ENCODE measurements around the gene GATA2.

The GATA2 gene

DNA sequence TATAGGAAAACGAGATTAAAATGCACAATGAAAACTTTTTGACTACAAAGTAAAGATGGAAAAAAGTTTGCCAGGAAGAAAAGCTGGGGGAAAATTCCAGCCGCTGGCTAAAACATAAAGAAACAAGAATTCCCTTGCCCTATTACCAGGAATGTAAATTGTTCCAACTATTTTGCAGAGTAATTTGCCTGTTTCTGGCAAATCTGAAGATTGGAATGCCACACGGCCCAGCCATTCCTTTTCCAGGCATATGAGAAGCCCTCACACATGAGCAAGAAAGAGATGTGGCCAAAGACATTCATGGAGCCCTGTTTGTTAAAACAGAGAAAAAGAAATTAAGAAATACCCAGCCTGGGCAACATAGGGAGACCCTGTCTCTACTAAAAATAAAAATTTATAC, 8.4 kb upstream of the GATA2 start:
- DNase-seq, result no peak

DNA sequence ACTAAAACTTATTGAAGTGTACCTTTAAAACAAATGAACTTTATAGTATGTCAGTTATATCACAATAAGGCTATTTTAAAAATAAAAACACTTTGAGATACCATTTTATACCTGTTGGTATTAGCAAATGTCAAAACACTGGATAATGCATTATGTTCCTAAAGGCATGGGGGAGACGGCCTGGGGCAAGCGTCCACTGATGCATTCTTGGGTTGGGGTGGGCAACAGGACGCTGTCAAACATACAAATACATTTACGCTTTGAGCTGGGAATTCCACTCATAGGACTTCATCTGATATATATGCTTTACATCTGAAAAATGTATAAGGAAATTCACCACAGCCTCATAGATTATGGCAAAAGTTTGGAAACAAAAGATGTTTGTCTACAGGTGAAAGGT, 7.6 kb upstream of the GATA2 start:
- peak; percentile 0 for DNase-seq

DNA sequence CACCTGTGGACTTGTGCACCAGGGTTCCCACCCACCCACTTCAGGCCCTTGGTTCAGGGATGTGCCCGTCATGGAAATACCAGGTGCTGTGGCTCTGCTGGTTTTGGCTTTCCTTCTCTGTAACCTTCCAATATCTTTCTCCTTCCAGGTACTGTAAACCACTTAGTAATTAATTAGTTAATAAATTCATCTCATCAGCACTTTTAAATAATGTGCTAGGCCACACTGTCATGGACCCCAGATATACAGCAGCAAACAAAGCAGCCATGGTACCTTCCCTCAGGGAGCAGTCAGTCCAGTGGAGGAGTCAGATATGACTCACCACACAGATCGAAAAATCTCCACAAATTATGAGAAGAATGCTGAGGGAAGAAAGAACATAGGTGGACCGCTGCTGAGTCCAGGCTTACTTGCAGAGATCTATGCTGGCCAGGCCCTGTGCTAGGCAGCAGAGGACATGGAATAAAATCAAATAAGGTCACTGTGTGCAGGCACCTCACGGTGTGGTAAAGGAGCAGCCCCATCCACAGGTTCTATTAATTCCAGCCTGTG, 6.8 kb upstream of the GATA2 start:
- peak; percentile 2 for DNase-seq

GRCh38 chr3:128498901-128499530, 6.0 kb upstream of the GATA2 start:
- peak; percentile 14 for DNase-seq

GRCh38 chr3:128498127-128498626, 5.2 kb upstream of the GATA2 start:
- peak; percentile 6 for DNase-seq

GRCh38 chr3:128497305-128498126, 4.5 kb upstream of the GATA2 start:
- peak; percentile 76 for DNase-seq

GRCh38 chr3:128496602-128497304, 3.8 kb upstream of the GATA2 start:
- DNase-seq, result peak; percentile 53

GRCh38 chr3:128496019-128496601, 3.1 kb upstream of the GATA2 start:
- peak; percentile 13 for DNase-seq

GRCh38 chr3:128495435-128495970, 2.5 kb upstream of the GATA2 start:
- DNase-seq, result peak; percentile 13

GRCh38 chr3:128494367-128494650, 1.3 kb upstream of the GATA2 start:
- DNase-seq, result no peak

DNA sequence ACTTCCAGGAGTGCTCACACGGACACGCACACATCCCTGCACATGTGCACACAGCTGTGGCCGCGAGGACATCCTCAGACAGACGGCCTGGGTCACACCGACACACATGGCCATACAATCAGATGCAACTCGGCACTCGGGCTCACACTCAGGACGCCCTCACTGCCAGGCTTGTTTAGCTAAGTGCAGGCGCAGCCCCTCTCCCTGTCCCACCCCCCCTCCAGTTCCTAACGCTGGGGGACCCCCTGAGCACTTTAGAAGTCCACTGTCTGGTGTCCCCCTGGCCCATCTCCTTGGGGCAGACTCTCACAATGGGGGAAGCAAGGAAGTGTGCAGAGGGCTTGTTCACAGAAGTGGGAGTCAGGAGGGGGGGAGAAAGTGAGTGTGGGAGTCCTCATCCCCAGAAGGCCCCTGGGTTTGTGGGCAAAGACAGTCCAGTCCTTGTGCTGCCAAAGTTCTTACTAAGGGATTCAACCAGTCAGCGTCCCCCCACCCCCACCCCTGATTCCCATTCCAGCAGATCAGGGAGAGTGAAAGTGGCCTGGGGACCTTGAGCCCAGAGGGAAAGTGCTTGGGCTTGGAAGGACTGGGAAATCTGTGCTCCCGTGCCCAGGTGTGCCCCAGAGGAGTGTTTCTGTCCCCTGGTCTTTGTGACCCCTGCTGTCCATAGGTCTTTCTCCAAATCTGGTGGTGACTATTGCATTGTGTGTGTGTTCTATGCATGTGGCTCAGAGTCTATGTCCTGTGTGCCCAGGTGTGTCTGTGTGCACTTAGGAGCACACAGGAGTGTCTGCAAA, 767 bp upstream of the GATA2 start:
- peak; percentile 15 for DNase-seq

DNA sequence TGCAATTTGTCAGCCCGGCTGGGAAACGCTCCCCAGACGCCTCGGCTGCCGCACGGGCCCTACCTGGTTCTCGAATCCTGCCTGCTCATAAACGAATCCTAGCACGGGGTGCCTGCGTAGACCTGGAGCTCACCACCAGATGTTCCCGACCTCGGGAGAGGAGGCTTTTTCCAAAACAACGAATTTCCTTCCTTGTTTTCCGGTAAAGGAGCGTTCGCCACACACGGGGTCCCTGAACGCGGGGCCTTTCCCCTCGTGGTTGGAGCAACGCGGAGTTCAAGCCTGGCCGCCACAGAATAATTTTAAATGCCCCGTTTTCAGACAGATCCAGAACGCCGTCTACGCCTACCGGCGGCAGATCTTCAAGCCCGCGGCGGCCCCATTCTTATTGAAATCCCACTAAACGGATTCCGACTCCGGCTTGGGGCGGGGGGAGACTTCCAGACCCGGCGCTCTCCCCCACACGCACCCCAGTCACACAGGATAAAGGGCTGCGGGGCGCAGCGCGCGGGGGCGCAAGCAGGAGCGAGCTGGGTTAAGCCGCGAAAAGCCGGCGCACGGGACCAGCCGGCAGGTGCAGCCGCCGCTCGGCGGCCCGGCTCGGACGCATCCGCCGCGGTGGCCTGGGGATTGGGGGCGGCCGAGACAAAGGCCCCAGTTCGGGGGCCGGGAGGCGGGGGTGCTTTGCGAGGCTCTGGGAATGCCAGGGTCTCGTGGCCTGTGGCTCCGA, 895 bp downstream of the GATA2 start:
- no peak for DNase-seq

DNA sequence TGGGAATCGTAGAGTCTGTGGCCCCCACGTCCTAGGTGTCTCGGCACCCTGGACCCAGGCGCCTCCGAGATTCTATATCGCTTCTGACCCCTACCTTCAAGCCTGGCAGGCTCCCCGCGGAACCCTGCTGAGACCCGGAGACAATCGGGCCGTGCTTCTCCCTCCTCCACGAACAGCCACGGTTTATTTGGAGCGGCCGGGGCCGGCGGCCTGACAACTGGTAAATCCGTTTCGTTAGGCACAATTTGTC, 1.4 kb downstream of the GATA2 start:
- peak; percentile 42 for DNase-seq

DNA sequence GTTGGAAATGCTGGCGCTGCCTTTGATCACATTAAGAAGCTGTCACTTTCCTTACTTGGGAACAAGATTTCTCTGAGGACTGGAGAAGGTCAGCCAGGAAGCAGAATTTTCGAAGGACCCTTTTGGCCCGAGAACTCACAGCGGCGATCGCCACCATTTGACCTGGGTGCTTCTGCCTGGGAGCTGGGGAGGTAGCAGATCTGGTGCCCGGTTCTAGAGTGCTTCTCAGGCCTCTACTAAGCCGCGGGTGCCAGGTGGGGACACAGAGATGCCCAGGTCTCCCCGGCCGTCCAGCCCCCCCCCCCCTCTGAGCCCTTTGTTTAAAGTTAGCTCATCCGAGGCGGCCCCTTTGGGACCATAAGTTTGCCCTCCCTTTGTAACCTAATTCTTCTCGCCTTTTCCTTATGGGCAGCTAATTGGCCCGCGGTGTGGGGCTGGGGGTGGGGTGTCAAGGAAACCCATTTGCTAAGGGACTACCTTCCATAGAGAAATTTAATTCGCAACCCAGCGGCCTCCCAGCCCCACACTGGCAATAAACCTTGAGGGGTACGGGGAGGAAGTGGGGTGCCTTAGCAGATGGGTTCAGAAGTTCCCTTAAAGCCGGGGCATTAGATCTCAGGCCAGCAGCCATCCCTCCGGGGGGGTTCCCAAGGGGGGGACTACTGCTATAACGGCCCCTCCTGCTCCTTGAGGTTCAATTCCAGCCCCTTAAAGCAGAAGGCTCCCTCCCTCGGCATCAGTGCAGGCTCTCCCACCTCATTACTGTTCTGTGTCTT, 1.9 kb downstream of the GATA2 start:
- DNase-seq, result peak; percentile 21

DNA sequence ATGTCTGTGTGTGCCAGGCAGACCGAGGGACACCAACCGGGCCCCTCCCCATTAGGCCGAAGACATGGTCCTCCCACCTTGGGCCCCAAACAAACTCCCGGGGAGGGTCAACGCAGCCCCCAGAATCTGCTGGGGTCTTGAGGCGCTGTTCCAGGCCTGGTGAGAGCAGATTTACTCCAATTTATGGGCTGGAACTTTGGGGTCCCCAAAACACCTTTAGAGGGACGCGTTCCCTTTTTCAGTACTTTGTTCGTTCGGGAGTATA, 2.4 kb downstream of the GATA2 start:
- DNase-seq, result no peak

- peak; percentile 39 for DNase-seq
These were observed 2.9 kb downstream of the GATA2 start for GRCh38 chr3:128489927-128490649.

DNA sequence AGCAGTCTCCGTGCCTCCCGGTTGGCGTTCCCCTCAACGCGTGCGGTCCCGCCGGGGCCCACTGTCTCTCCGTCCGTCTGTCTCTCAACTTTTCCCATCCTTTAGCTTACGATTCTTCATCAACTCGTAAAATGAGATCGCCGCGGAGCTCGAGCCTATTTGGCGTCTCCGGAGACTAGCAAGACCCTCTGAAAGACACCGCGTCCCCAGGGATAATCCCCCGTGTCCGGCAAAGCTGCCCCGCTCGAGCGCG, 3.4 kb downstream of the GATA2 start:
- DNase-seq, result peak; percentile 34

DNA sequence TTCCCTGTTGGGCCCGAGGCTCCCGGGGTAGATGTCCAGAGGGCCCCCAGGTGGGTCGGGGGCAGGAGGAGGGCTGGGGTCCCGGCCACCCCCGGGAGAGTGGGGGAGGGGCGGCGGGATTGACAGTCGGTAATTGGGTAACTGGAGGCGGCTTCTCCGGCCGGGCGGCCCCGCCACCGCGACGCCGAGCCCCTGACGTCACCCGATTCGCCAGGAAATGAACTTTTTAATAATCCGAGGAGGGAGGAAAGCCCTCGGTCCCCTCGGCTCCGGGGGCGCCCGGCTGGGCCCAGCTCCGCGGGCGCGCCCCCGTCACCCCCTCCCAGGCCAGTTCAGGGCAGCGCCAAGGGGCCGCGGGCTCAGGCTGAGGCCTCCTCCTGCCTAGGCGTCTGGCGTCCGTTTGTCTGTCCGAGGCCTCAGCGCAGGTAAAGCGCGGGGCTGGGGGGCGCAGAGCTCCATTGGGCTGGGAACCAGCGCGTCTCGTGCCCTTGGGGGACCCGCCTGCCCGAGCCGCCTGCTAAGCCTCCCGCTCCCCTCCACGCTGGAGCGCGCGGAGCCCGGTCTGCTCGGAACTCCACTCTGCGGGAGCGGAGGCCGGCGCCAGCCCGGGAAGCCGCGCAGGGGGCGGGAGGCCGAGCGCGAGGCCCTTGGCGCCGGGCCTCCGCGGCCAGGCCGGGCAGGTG, 3.9 kb downstream of the GATA2 start:
- DNase-seq, result peak; percentile 66

DNA sequence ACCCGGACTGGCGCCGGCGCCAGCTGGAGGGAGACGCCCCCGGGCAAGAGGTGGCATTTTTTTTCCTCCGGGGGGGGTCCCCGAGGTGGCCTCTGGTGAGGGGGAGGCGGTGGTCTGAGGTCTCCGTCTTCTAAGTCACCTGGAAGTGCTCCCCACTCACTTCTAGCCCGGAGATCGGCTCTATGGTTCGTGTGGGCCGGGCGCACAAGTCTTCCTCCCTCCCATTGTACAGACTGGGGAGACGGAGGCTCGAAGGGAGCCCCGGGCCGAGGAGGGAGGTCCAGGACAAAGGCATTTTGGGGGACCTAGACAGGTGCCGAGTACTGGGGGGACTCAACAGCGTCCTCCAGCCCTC, 4.4 kb downstream of the GATA2 start:
- no peak for DNase-seq

Data from femur (tissue), 1 donor.